ENCODE results near the gene MOV10L1. TPM values are rescaled to one million over a fixed set of nuclear protein-coding genes. Genes with fewer than 3 reads are reported as not detected.

MOV10L1 gene
- total RNA-seq, 4 donors from 2014 or later, result 0.25 TPM; not detected in 3

- intact Hi-C loops (cut with DNase I; ENCODE audit: low total_unique reads), result no loop called here
- TF ChIP-seq, protein P1, sequence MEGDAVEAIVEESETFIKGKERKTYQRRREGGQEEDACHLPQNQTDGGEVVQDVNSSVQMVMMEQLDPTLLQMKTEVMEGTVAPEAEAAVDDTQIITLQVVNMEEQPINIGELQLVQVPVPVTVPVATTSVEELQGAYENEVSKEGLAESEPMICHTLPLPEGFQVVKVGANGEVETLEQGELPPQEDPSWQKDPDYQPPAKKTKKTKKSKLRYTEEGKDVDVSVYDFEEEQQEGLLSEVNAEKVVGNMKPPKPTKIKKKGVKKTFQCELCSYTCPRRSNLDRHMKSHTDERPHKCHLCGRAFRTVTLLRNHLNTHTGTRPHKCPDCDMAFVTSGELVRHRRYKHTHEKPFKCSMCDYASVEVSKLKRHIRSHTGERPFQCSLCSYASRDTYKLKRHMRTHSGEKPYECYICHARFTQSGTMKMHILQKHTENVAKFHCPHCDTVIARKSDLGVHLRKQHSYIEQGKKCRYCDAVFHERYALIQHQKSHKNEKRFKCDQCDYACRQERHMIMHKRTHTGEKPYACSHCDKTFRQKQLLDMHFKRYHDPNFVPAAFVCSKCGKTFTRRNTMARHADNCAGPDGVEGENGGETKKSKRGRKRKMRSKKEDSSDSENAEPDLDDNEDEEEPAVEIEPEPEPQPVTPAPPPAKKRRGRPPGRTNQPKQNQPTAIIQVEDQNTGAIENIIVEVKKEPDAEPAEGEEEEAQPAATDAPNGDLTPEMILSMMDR (IDR thresholded peaks at IDR 0.05 in 4 of 5, conservative IDR thresholded peaks at IDR 0.05 in 1 of 5), result no peak
- no peak for TF ChIP-seq POLR2A (IDR thresholded peaks at IDR 0.05)
- no peak overlapping the region for H3K27ac ChIP-seq
- ATAC-seq (no peak), DNase-seq (no peak)
- H3K4me3 ChIP-seq, result no peak overlapping the region
- in situ Hi-C loops (cut with MboI; ENCODE audit: low sequenced_read_pairs in 4 of 4), result no loop called here
- peaks cover 0 to 35% of the 10 kb centered on the region in 2 donors for H3K36me3 ChIP-seq
- H3K4me1 ChIP-seq, result peaks cover 11 to 15% of the 10 kb centered on the region in 2 donors
- H3K27me3 ChIP-seq, result no peaks in the 10 kb centered on the region
- no peaks in the 10 kb centered on the region for H3K9me3 ChIP-seq
Observed at GRCh38 chr22:50192436-50193204, 102.8 kb downstream of the MOV10L1 start.

- no peak for DNase-seq
- no peak overlapping the region for H3K27ac ChIP-seq
- peaks cover 0 to 42% of the 10 kb centered on the region in 2 donors for H3K36me3 ChIP-seq
- no peak for TF ChIP-seq POLR2A (IDR thresholded peaks at IDR 0.05)
- TF ChIP-seq, protein P1 (IDR thresholded peaks at IDR 0.05 in 4 of 5, conservative IDR thresholded peaks at IDR 0.05 in 1 of 5), result no peak
- H3K4me3 ChIP-seq, result no peak overlapping the region
- intact Hi-C loops (cut with DNase I; ENCODE audit: low total_unique reads) (no loop called here), in situ Hi-C loops (cut with MboI; ENCODE audit: low sequenced_read_pairs in 4 of 4) (no loop called here)
- H3K9me3 ChIP-seq, result no peaks in the 10 kb centered on the region
- no peak for ATAC-seq
- peaks cover 11 to 15% of the 10 kb centered on the region in 2 donors for H3K4me1 ChIP-seq
- H3K27me3 ChIP-seq, result no peaks in the 10 kb centered on the region
Observed at GRCh38 chr22:50193621-50194020, 103.8 kb downstream of the MOV10L1 start.

DNA sequence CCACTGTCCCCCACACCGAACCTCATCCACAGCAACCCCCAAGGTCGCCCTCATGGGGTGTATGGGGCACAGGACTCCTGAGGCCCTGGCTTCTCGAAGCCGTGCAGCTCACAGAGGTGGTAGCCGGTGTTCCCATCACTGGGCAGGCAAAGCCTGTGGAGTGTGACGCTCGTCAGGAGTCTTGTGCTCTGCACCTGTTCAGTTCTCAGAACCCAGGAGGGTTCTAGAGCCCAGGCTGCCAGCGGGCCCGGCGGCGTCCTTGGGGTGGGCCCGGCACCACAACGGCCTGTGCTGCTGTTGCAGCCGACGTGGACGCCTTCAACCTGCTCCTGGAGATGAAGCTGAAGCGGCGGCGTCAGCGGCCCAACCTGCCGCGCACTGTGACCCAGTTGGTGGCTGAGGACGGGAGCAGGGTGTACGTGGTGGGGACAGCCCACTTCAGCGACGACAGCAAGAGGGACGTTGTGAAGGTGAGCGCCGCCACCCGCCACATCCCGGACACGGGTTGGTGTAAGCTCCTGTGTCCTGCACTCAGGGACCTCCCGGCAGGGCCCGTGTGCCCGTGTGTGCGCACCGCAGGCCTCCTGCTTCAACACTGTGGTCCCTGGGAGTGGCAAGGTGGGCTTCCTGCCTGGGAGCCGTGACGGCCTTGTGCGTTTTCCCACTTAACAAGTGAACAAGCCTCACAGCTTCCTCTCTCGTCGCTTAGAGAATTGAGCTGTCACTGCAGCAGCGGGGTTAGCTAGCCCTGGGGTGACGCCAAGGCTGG lies 104.4 kb downstream of the MOV10L1 start:
- in situ Hi-C loops (cut with MboI; ENCODE audit: low sequenced_read_pairs in 4 of 4), result no loop called here
- no peak for ATAC-seq
- Histone ChIP-seq H3K36me3 (peaks cover 0 to 42% of the 10 kb centered on the region in 2 donors), H3K27ac (no peak overlapping the region), H3K9me3 (no peaks in the 10 kb centered on the region), H3K4me3 (no peak overlapping the region), H3K27me3 (no peaks in the 10 kb centered on the region), H3K4me1 (peaks cover 11 to 15% of the 10 kb centered on the region in 2 donors)
- no peak for DNase-seq
- intact Hi-C loops (cut with DNase I; ENCODE audit: low total_unique reads), result no loop called here
- TF ChIP-seq, protein P1 (IDR thresholded peaks at IDR 0.05 in 4 of 5, conservative IDR thresholded peaks at IDR 0.05 in 1 of 5), result no peak
- TF ChIP-seq POLR2A (IDR thresholded peaks at IDR 0.05), result no peak

GRCh38 chr22:50196256-50196655 lies 106.5 kb downstream of the MOV10L1 start:
- H3K36me3 ChIP-seq, result peaks cover 0 to 42% of the 10 kb centered on the region in 2 donors
- H3K9me3 ChIP-seq, result no peaks in the 10 kb centered on the region
- no peak overlapping the region for H3K4me3 ChIP-seq
- peaks cover 9% of the 10 kb centered on the region in 2 donors for H3K4me1 ChIP-seq
- intact Hi-C loops (cut with DNase I; ENCODE audit: low total_unique reads), result no loop called here
- DNase-seq (no peak), ATAC-seq (no peak)
- H3K27ac ChIP-seq, result no peak overlapping the region
- H3K27me3 ChIP-seq, result no peaks in the 10 kb centered on the region
- TF ChIP-seq, protein P1 (IDR thresholded peaks at IDR 0.05 in 4 of 5, conservative IDR thresholded peaks at IDR 0.05 in 1 of 5), result no peak
- in situ Hi-C loops (cut with MboI; ENCODE audit: low sequenced_read_pairs in 4 of 4), result no loop called here

Data from gastrocnemius medialis (tissue), 4 donors.